HG03558 (cell line): ENCODE data around the gene TPH2.
A peak's percentile ranks its signal among the peaks of the same experiment; 100 is the strongest.

ENCODE experiments used
- ATAC-seq: cut with Tn5 transposase; IDR thresholded peaks from one replicate; pipeline ENCODE4 v1.9.1; 2021; ENCODE audit warnings: moderate number of reproducible peaks; ENCODE audit not compliant: unreplicated experiment; ENCODE audit errors: extremely low read depth

TPH2 gene

DNA sequence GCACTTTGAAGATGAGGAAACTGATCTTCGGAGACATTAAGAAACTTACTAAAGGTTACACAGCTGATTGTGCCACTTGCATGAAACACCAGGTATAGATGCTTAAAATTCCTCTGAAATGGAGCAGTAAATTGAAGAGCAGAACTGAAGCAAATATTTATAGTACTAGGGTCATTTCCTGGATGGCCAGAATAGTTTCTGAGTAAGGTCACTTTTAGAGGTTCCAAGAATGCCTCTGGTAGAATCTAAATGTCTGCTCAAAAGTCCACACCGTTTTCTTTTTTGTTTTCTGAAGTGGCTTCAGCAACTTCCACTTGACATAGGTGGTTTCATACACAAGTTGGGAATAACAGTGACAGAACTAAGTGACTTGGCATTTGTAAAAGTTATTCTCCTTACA lies 19.4 kb downstream of the TPH2 start:
- ATAC-seq = no peak

DNA sequence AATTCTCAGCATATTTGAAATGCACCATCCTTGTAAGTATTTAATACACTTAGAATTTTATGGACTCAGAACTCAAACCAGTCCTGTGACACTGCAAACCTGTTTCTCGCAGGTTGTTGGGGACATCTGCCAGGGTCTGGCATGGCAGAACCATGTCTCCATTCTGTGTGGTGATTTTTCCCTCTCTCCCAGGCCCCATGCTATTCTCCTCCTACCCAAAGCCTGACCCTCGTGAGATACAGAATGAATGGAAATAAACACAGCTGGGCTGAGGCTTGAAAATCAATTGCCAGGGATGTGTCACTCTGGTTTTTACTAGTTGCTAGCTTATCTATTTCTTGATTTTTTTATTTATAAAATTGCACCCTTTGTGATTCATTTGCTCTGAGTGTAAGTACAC lies 19.8 kb downstream of the TPH2 start:
- no peak for ATAC-seq

DNA sequence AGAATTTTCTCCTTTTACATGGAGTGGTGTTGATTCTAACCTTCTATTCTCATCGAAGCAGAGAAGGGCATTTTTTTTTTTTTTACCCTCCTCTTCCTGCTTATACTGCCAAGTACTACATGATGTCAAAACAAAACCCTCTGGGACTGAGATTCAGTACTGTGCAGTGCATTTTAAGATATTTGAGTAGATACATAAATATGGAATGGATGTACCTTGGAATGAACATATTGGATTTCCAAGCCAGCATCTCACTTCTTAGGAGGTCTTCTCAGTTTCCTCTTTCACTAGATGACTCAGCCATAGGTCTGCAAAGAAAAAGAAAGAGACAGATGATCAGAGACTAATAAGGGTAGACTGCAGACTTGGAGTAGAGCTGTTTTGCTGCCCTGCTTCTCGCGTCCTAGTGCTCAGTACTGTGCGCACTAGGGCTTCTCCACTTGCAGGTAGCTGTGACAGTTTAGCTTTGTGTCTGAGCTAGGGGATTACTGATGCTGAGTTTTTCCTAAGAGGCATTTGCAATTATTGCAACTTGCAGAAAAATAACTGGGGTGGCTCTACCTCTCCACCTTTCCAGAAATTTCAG lies 20.4 kb downstream of the TPH2 start:
- ATAC-seq = no peak

DNA sequence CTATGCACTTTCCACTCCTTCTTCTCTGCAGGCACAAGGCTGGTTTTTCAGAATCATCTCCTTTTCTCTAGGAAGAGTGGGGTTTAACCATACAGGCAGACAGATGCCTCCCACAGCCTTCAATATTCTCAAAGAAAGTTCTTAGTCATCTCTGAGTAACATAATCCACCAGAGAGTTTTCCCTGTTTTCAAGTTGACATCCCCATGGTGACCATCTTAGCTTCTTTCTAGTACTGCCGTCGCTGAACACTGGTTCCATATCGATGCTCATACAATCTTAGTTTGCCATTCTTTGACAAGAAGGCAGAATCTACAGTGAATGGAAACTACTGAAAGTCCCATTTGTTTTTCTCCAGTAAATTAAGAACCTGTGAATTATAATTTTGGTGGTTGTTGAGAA lies 28.6 kb downstream of the TPH2 start:
- no peak for ATAC-seq

DNA sequence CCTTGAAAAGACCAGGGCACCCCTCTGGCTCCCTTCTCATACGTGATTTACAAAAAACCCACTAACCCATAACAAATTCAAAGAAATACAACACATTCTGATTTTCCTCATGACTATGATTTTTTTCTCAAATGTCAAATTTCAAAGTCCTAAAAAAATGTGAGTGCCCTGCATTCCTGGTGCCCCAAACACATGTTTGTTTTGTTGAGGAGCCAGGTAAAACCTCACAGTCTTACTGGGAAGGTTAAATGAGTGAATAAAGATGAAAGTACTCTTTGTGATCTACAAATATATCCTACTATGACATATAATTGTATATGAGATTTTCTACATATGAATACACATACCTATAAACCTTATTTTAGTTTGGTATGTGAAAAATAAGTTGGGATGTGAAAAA lies 30.7 kb downstream of the TPH2 start:
- ATAC-seq = no peak

- no peak for ATAC-seq
Measured at GRCh38 chr12:71970031-71970430, 31.4 kb downstream of the TPH2 start.

DNA sequence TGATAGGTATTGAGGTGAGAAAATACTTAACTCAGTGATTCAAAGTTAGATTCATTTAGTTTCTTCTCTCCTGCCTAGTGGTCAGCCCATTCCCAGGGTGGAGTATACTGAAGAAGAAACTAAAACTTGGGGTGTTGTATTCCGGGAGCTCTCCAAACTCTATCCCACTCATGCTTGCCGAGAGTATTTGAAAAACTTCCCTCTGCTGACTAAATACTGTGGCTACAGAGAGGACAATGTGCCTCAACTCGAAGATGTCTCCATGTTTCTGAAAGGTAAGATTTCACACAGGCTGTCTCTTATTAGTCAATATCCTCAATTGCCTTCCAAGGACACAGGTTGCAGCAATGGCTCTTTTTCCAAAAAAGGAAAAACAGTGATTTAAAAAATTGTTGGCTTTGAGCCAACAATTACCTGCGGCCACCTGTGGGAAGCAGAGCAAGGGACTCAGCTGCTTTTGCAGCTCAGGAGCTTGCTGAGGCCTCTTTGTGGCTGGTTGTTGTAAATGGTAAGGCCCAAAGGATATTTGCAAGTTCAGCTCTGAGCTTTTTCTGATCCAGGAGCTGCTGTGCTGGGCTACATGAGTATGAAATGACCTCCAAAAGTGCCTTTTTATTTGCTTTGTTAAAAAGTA lies 33.9 kb downstream of the TPH2 start:
- no peak for ATAC-seq

GRCh38 chr12:71973687-71974086 lies 35.0 kb downstream of the TPH2 start:
- ATAC-seq = no peak

DNA sequence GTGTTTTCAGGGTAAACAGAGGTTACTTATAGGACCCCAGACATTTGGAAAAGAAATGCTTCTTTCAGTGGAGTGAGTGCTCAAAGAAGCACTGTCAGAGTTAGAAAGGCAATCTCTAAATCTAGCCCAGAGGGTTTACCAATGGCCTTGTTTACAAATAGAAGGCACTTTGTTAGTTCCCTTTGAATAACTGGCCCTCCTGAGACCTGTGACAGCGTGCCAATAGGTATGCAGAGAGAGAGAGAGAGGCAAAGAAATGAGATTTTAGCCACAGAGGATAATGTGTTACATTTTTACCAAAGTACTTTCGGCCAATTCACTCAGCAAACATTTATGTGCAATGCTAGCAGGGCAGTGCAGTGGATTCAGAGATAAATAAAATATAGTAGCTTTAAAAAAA lies 41.9 kb downstream of the TPH2 start:
- ATAC-seq = no peak

DNA sequence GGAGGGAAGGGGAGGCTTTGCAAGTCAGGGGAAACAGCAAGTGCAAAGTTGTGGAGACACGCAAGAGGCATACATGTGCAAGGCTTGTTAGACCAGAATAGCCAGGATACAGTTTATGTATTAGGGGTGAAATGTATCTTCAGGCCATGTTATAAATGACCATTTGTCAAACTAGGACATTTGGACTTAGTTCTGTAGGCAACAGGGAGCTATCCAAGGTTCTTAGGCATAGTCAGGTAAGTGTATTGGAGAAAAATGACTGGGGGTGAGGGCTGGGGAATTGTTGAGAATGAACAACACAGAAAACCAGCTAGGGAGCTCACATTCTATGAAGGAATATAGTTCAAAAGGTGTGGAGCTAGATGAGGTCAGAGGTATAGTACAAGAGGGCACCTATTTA lies 42.5 kb downstream of the TPH2 start:
- no peak for ATAC-seq

DNA sequence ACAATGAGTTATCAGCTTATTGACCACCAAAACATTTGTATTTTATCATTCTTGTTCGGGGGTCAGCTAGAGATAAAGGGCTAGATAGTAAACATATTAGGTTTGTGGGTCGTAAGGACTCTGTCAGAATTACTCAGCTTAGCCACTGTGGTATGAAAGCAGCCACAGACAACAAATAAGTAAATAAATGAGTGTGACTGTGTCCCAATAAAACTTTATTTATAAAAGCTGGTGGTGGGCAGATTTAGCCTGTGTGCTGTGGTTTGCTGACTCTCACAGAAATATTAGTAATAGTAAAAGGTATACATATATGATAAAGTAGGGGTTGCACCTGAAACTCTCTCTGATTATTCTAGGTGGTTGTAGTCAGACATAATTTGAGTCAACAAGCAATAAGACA lies 56.1 kb downstream of the TPH2 start:
- ATAC-seq = no peak

DNA sequence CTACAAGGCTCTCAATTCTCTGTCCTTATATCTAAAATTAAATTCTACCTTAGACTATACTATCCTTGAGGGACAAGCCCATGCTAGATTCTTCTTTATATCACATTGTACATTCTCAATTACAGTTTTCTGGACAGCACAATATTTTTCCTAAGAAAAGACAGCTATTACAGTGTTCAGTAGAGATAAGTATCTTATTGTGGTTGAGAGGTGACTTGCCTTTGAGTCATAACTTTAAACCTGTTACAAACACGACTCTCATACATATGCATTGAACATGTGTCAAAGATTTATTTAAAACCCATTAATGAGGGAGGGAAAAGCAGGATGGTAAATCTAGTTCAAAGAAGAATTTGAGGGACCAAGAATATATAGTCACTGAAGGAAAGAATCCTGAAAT lies 61.1 kb downstream of the TPH2 start:
- ATAC-seq = no peak

DNA sequence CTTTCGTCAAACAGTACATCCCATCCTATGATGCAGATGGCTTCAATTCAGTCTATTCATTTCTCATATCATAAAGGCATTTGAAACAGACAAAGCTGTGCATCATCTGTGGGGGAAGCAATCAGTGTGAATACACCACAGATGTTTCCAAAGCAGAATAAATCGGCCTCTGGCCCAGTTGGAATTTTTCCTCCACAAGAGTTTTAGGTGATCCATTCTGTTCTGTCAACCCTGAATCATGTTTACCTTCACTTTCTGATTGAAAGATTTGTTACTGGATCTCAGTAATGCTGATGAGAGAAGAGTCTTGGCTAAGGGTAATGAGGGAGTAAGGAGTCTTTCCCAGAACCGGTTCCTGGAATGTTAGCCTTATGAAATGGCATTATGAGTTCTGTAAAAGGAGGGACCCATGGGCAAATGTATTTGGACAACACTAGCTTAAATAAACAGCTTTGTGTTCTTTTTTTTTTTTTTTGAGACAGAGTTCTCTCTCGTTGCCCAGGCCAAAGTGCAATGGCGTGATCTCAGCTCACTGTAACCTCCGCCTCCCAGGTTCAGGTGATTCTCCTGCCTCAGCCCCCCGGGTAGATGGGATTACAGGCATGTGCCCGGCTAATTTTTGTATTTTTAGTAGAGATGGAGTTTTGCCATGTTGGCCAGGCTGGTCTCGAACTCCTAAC lies 62.5 kb downstream of the TPH2 start:
- no peak for ATAC-seq

DNA sequence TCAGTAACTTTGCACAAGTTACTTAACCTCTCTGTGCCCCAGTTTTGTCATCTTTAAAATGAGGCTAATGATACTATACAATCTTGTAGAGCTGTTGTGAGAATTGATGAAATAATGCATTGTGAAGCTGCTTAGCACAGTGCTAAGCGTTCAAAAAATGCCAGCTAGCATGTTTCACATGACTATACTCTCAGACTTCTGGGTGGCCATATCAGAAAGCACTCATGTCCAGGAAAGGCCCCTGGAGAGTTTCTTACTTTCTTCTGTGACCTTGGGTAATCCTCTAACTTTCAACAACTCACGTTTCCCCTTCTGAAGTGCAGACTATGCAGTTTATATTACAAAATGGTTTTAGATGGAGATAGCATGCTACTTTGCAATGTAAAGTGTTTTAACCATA lies 68.1 kb downstream of the TPH2 start:
- no peak for ATAC-seq

GRCh38 chr12:72010356-72010755 lies 71.7 kb downstream of the TPH2 start:
- ATAC-seq = no peak

DNA sequence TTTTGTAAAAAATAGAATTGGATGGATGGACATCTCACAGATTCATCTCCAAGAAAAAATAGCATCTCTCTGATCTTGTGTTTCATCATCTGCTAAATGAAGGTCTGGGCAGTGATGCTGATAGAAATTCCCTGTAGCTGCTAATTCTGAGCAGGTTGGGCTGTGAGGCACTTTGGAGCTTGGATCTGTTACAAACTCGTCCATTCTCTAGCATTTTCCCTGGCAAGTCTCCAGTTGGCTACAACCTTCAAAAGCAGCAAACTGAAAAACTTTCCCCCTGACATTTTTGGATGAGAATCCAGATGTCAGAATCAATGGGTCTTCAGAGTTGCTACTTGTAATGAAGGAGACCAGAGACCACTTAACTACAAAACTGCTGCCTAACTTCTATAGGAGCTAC lies 72.7 kb downstream of the TPH2 start:
- no peak for ATAC-seq

DNA sequence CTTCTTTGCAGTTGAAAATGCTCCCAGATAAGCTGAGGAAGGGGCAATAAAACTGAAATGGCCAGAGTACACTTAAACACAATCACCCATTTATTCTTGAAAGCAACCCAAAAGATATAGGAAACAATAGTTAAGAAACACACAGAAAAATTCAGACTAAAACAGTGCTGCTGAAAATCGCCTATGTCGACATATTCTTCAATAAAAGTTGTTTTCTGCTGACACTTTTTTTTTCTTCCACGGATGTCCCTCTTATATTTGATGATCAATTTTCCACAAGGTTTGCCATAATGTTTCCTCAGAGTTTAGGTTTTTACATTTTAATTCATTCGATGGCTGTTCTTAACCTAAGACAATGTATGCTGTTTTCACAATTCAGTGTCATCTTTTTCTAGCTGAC lies 74.2 kb downstream of the TPH2 start:
- ATAC-seq = no peak

GRCh38 chr12:72015895-72016294 lies 77.2 kb downstream of the TPH2 start:
- no peak for ATAC-seq

- ATAC-seq = peak; percentile 98
Measured at GRCh38 chr12:72017054-72017651, 78.5 kb downstream of the TPH2 start.

- no peak for ATAC-seq
Measured at GRCh38 chr12:72018036-72018435, 79.4 kb downstream of the TPH2 start.

DNA sequence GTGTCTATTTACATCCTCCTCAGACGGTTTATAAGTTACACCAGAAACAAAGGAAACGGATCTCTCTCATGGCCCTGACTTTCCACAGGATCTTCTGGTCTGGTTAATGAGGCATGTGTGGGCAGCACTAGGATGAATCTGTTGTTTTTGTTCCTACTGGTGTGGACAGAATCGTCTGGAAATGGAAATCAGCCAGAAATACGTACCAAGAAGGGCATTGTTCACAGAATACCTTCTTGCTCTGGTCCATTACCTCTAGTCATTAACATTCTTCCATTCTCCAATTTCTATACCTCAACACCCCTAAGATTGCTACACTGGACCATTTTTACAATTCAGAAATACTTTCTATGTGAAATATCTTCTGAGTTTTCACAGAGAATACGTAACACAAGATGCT lies 86.0 kb downstream of the TPH2 start:
- ATAC-seq = no peak

DNA sequence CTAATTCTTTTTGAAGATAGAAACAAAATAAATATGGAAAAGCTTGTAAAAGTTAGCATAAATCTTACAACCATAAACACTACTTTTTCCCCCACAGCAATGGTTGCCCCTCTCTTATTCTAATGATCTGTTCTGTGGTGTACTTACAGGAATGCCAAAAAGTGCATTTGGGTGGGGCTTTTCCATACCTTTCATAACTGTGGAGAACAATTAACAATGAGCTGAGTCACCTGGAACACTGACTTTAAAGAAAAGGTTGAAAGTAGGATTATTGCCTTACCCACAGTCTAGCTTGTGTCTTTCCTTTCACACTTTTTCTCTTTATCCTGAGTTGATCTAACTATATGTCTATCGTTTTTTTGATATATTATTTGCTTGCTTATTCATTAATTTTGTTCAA lies 86.9 kb downstream of the TPH2 start:
- ATAC-seq = no peak
